Neutrophil (primary cell): ENCODE measurements around the gene KRTAP19-8.

Source experiments
- H3K27ac ChIP-seq: fragments of 200-600 bp; sonication (generic); 2 replicates; pipeline ENCODE4 v1.5.1; 2016; ENCODE audit warnings: mild to moderate bottlenecking, moderate library complexity
- H3K27me3 ChIP-seq: fragments of 200-600 bp; sonication (generic); 2 replicates; pipeline ENCODE4 v1.6.0; 2016; ENCODE audit warnings: mild to moderate bottlenecking
- H3K36me3 ChIP-seq: fragments of 200-600 bp; sonication (generic); 2 replicates; pipeline ENCODE4 v1.5.1; 2017
- H3K4me1 ChIP-seq, 2 experiments: fragments of 200-600 bp in 1 of 2; sonication (generic) in 1 of 2; 1 replicate in 1 of 2; 2 replicates in 1 of 2; pipeline versions ENCODE4 v1.5.1 to v1.6.1; 2013 to 2016; ENCODE audit warnings: low read depth in 1 of 2, low read length in 1 of 2, mild to moderate bottlenecking in 1 of 2, moderate library complexity in 1 of 2; ENCODE audit not compliant: control insufficient read depth in 1 of 2, insufficient read depth in 1 of 2
- H3K4me3 ChIP-seq, 2 experiments: fragments of 200-600 bp in 1 of 2; sonication (generic) in 1 of 2; 1 replicate in 1 of 2; 2 replicates in 1 of 2; pipeline ENCODE4 v1.5.1; 2013 to 2016; ENCODE audit warnings: low read depth in 1 of 2, low read length in 1 of 2, mild to moderate bottlenecking in 1 of 2, moderate library complexity in 1 of 2
- H3K9me3 ChIP-seq: fragments of 200-600 bp; sonication (generic); 2 replicates; pipeline ENCODE4 v1.5.1; 2016
- TF ChIP-seq, protein P1 (sequence below): fragments of 200-600 bp; sonication (generic); IDR thresholded peaks from 2 replicates; pipeline ENCODE4 v1.5.1; 2016; ENCODE audit warnings: antibody characterized with exemption

The KRTAP19-8 gene

DNA sequence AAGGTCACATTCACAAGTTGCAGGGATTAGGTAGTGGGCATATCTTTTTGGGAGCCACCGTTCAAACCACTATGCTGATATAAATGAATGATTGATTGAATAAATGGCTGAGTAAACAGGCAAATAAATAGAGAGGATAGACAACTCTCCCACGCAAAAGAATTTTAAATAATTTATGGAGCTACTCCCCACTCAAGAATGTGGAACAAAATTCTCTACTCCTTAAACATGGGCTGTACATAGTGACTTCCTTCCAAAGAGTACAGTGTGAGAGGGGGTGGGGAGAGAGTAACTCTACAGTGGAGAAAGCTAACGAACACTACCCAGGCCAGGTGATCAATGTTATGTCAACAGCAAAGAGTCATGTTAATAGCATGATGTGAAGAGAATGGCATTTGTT is 40.7 kb downstream of the KRTAP19-8 start:
- Histone ChIP-seq H3K27me3 (no peaks in the 10 kb centered on the region), H3K9me3 (no peaks in the 10 kb centered on the region)
- TF ChIP-seq, protein P1, sequence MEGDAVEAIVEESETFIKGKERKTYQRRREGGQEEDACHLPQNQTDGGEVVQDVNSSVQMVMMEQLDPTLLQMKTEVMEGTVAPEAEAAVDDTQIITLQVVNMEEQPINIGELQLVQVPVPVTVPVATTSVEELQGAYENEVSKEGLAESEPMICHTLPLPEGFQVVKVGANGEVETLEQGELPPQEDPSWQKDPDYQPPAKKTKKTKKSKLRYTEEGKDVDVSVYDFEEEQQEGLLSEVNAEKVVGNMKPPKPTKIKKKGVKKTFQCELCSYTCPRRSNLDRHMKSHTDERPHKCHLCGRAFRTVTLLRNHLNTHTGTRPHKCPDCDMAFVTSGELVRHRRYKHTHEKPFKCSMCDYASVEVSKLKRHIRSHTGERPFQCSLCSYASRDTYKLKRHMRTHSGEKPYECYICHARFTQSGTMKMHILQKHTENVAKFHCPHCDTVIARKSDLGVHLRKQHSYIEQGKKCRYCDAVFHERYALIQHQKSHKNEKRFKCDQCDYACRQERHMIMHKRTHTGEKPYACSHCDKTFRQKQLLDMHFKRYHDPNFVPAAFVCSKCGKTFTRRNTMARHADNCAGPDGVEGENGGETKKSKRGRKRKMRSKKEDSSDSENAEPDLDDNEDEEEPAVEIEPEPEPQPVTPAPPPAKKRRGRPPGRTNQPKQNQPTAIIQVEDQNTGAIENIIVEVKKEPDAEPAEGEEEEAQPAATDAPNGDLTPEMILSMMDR: no peak

DNA sequence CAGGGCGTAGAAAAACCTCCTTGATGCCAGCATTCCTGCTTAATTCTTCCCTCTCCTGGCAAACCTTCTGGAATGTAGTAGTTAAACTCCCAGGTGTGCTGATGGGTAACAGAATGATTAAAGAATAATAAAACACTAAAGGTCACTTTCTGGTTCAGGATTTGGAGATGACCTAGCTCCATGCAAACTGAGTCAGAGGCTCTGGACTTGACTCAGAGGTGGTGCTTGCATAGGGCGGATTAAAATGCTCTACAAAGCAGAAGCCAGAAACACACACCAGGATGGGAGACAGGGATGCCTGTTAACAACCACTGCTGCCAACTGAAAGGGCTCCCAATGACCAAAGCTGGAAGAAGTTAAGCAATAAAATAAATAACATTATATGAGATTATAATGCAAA is 41.5 kb downstream of the KRTAP19-8 start:
- TF ChIP-seq, protein P1: no peak
- no peak overlapping the region for H3K27ac ChIP-seq
- no peaks in the 10 kb centered on the region for H3K4me1 ChIP-seq

More for the DNA sequence above, 40.7 kb downstream of the KRTAP19-8 start:
- Histone ChIP-seq H3K36me3 (no peaks in the 10 kb centered on the region), H3K4me3 (no peak overlapping the region), H3K27ac (no peak overlapping the region), H3K4me1 (no peaks in the 10 kb centered on the region)

DNA sequence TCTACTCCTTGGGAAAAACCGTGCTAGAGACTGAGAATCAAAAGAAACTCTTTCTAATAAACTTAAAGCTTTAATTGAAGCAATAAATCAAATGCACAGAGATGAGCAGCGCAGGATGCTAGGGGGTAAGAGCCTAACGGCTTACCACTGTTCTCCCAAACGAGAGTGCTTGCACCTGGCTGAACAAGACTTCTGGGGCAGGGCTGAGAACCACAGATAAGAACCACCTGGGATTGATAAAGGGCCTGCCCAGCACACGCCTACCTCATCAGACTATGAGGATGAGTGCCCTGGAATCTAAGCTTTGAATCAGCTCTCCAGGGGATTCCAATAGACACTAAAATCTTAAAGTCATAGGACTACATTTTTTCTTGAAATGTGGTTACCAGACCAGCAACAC is 43.3 kb downstream of the KRTAP19-8 start:
- H3K36me3 ChIP-seq: no peaks in the 10 kb centered on the region
- no peaks in the 10 kb centered on the region for H3K27me3 ChIP-seq
- no peak overlapping the region for H3K27ac ChIP-seq
- H3K4me3 ChIP-seq: no peak overlapping the region
- H3K9me3 ChIP-seq: no peaks in the 10 kb centered on the region
- H3K4me1 ChIP-seq: no peaks in the 10 kb centered on the region
- TF ChIP-seq, protein P1: no peak

More for the DNA sequence above, 41.5 kb downstream of the KRTAP19-8 start:
- H3K36me3 ChIP-seq: no peaks in the 10 kb centered on the region
- H3K4me3 ChIP-seq: no peak overlapping the region
- no peaks in the 10 kb centered on the region for H3K9me3 ChIP-seq
- H3K27me3 ChIP-seq: no peaks in the 10 kb centered on the region

DNA sequence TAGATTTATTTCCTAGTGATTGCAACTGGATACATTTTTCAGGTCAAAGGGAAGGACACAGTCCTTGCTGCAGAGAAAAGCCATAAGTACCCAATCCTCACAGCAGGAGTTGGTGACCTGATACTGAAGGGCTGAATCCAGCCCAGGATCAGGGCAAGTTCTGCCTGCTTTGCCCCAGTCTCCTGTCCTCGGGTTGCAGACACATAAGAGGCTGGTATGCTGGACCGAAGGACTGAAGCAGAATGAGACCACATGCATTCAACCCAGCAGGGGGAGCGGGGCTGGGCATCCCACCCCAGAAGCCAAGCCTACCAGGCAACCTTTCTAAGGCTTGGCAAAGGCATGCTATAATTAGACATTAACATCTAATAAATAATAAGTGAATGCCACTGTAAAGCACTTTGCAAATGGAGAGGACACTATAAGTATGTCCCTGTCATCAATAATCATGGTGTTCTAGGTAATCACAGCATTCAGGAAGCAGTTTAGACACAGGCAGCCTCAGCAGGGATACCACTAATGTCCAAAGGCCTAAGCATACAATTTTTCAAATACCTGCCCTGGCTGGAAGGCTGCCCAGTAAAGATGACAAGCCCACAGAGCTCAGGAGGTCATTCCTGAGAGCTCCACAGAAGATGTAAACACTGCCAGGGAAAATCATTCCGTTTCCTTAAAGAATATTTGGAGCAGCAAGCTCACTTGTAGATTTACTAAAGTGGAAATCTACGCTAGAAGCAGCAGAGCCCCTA is 47.6 kb downstream of the KRTAP19-8 start:
- no peaks in the 10 kb centered on the region for H3K36me3 ChIP-seq
- TF ChIP-seq, protein P1: no peak
- H3K27ac ChIP-seq: no peak overlapping the region
- H3K4me1 ChIP-seq: no peaks in the 10 kb centered on the region
- H3K4me3 ChIP-seq: no peak overlapping the region
- H3K9me3 ChIP-seq: no peaks in the 10 kb centered on the region
- H3K27me3 ChIP-seq: no peaks in the 10 kb centered on the region

DNA sequence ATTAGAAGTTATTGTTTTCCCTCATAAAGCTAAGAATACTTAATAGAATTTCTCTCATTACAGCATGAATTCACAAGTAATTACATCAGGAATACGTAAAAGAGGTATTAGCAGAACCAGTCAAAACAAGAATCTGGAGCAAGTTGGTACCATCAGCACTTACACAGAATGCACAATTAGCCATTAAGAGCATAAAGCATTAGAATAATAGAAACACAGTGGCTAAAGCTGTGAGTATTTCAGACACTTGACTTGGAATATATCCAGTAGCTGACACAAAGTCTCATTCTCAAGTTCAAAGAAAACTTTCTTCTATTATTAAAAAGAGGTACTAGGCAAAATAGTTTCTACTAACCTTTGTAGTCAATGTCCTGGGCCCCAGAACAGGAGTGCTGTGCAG is 49.6 kb downstream of the KRTAP19-8 start:
- H3K4me1 ChIP-seq: no peaks in the 10 kb centered on the region

More for the DNA sequence above, 49.6 kb downstream of the KRTAP19-8 start:
- Histone ChIP-seq H3K27me3 (no peaks in the 10 kb centered on the region), H3K27ac (no peak overlapping the region), H3K36me3 (no peaks in the 10 kb centered on the region), H3K4me3 (no peak overlapping the region), H3K9me3 (no peaks in the 10 kb centered on the region)
- TF ChIP-seq, protein P1: no peak
